ENCODE measurements around the gene VPS13C. TPM values are rescaled to one million over a fixed set of nuclear protein-coding genes. Genes with fewer than 3 reads are reported as not detected.
"Not testable (repeated sequence)": the region's sequence is repeated elsewhere in the genome, so short reads cannot be mapped to it uniquely, and the experiment has no call there.

VPS13C gene
- total RNA-seq, 1 donor from 2014 or later: 65.6 TPM

DNA sequence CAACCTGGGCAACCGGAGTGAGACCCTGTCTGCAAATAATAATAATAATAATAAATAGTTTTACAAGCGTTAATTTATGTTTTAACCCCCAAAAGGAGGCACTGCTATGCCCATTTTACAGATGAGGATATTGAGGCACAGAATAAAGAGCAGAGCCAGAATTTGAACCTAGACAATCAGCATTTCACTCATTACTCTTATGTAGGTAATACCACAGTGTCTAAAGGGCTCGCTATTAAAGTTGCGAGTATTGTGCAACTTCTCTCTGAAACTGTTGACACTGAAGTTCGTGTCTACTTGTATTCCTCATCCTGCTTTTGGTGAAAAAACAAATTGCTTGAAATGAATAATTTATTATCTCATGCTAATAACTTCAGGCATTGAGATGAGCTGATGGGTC, 9.3 kb upstream of the VPS13C start:
- DNase-seq (ENCODE audit: low spot score): no peak

GRCh38 chr15:62068810-62069167, 8.5 kb upstream of the VPS13C start:
- DNase-seq (ENCODE audit: low spot score): no peak

GRCh38 chr15:62068071-62068809, 8.0 kb upstream of the VPS13C start:
- peak; percentile 30 for DNase-seq (ENCODE audit: low spot score)

- DNase-seq (ENCODE audit: low spot score): no peak
These were observed 7.3 kb upstream of the VPS13C start for GRCh38 chr15:62067448-62068044.

DNA sequence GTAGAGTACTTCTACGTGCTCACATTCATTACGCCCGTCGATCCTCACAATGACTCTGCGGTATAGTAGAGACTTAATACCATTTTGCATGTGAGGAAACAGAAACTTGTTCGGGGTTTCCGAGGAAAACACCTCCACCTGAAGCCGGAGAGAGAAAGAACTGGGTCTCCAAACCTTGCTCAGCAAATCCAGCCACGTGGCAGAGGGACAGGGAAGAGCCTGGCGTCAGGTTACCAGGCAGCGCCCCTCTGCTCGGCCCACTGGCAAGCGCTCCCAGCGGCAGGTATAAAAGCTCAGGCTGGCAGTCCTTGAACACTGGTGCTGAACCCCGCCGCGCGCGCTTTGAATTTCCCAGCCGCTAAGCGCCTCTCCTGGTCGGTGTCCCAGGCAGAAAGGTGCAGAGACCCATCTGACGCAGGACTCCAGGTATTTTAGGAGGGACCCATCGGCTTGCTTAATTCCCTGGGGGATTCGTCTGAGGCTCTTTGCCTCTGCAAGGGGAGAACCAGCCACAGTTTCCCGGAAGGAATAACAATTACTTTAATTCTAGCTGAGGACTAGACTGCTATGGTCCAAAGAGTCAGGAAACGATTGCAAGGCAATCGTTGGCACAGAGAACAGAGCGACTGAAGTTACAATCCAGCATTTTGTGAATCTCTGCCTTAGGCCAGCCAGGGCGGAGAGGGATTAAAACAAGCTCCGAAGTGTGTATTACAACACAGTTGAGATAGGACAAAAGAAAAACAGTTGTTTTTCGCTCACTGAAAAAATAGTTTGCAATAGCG, 6.6 kb upstream of the VPS13C start, which contains the start of gene C2CD4A:
C2CD4A (plus strand) TSS at position 315 of the 785 bp plus-strand sequence. CDS start 637 bp downstream, outside the sequence.
- peak; percentile 80 for DNase-seq (ENCODE audit: low spot score)

DNA sequence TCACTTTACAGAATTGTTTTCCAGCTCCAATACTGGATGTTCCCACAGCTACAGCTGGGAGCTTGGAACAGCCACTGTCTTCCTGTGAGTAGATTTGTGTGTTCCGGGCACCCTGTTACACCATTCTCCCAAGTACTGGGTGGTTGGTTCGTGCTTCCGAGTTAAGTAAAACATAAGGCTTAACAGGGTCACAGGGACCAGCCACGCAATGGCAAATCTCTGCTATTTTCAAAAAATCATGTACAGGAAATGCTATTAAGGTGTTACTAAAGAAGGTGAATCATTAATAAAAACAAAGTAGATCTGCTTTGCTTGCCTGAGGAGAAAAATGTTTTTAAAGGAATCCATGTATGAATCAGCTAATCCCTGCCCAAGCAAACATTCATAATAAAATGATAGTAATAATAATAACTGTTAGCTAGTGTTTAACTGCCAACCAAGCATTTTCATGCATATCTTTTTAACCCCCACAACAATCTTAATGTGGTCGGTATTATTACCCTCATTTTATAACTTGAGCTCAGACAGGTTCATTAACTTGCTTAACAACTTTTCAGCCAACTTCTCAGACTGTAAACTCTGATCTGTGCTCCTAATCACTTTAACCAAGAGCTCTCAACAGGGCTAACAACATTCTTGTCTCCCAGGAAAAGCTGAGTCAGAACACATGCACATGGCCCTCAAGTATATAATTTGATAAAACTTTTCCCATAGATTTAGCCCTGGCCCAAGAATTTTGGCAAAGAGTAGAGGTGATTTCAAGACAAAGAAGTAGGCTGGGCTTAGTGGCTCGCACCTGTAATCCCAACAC, 3.8 kb upstream of the VPS13C start:
- no peak for DNase-seq (ENCODE audit: low spot score)

DNA sequence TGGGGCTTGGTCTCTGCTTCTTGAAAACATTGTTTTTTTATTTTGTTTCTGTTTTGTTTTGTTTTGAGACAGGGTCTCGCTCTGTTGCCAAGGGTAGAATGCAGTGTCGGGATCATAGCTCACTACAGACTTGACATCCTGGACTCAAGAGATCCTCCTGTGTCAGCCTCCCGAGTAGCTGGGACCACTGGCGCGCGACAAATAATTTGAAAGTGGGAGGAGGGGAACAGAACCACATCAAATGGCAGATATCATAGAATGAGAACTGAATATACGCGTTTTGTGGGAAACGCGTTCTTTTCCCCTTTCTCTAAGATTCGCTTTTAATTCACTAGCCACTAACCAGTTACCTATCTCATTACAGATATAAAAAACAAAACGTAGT, 641 bp upstream of the VPS13C start:
- DNase-seq (ENCODE audit: low spot score): no peak

- peak; percentile 38 for DNase-seq (ENCODE audit: low spot score)
These were observed 483 bp downstream of the VPS13C start for GRCh38 chr15:62059816-62060112.

GRCh38 chr15:62059108-62059815, 985 bp downstream of the VPS13C start:
- DNase-seq (ENCODE audit: low spot score): no peak

GRCh38 chr15:62058327-62059028, 1.8 kb downstream of the VPS13C start:
- DNase-seq (ENCODE audit: low spot score): no peak

DNA sequence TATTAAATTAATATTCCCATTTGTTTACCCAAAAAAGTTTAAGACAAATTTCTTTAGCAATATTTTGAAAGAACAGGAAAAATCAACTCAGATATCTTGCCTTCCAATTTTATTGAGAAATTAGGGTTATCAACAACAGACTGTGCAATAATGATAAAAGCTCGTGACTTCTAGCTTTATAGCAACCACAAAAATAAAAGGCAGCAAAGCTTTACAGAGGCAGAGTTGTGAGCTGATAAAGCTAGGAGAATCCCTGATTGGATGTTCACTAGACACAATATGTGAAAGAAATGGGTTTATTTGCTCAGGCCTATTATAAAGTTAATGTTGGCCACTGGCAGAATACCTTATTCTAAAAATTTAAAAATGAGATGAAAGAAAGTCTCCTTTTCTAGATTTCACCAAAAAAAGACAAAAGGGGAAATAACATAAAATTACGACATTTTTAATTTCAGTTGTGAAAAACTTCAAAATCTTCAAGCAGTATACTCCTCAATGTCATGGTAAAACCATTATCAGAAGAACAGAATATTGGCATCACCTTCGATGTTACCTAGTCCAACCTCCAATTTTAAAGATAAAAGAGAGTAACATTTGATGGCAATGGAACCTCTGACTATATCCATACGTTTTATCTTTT, 2.8 kb downstream of the VPS13C start:
- DNase-seq (ENCODE audit: low spot score): no peak

DNA sequence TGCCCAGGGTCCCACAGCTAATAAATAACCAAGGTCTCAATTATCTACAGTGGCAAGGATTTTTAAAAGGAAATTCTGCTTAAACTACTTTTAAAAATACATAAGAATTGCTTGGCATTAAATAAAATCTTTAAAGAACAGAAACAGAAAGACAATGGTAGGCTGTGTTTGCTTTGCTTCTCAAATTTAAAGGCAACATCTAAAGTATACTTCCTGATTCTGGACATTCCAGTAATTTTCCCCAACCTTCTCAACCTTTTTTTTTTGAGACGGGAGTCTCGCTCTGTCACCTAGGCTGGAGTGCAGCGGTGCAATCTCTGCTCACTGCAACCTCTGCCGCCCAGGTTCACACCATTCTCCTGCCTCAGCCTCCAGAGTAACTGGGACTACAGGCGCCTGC, 5.3 kb downstream of the VPS13C start:
- DNase-seq (ENCODE audit: low spot score): no peak

- no peak for DNase-seq (ENCODE audit: low spot score)
These were observed 6.7 kb downstream of the VPS13C start for GRCh38 chr15:62053439-62054085.

GRCh38 chr15:62052713-62053112, 7.5 kb downstream of the VPS13C start:
- no peak for DNase-seq (ENCODE audit: low spot score)

GRCh38 chr15:62051166-62051565, 9.1 kb downstream of the VPS13C start:
- DNase-seq (ENCODE audit: low spot score): no peak

- no peak for DNase-seq (ENCODE audit: low spot score)
These were observed 10.1 kb downstream of the VPS13C start for GRCh38 chr15:62050115-62050514.

DNA sequence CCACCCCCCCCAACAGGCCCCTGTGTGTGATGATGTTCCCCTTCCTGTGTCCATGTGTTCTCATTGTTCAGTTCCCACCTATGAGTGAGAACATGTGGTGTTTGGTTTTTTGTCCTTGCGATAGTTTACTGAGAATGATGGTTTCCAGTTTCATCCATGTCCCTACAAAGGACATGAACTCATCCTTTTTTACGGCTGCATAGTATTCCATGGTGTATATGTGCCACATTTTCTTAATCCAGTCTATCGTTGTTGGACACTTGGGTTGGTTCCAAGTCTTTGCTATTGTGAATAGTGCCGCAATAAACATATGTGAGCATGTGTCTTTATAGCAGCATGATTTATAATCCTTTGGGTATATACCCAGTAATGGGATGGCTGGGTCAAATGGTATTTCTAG, 12.0 kb downstream of the VPS13C start:
- DNase-seq (ENCODE audit: low spot score): not testable (repeated sequence)

- DNase-seq (ENCODE audit: low spot score): no peak
These were observed 12.9 kb downstream of the VPS13C start for GRCh38 chr15:62047282-62047827.

DNA sequence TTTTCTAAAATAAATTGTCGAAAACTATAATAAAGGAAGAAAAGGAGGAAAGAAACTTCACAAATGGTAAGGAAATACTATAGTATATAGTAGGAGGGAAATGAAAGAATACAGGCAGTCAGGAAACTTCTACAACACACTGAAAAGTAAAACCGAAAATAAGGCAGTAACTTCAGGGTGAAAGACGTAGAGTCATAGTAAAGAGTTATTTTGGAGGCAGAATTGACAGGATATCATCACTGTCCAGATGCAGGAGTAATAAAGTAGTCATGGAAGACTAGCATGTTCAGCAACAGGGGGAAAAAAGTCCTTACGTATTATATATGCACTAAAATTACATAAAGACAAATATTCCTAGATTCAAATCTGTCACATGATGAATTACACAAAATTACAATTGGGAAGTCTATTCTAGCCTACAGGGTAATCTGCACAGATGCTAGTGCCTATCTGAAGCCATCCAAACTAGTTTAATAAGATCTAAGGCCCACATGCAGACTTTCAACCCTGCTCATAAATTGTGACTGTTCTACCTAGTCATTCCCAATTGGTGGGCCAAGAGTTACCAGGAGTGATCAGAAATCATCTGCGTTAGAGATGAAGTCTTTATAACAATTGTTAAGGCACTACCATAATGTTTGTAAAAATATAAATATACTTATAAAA, 14.0 kb downstream of the VPS13C start:
- DNase-seq (ENCODE audit: low spot score): no peak

Data from mucosa of gallbladder (tissue), 1 donor.